GM12892 (cell line): ENCODE results near the gene OR5T2.

Source experiments
- POLR2A ChIP-seq: IDR thresholded peaks from 2 replicates; pipeline ENCODE4 v1.6.1; 2011; ENCODE audit warnings: low read depth, low read length, control low read depth
- TAF1 ChIP-seq: IDR thresholded peaks from 2 replicates; pipeline ENCODE4 v1.6.1; 2011; ENCODE audit warnings: low read depth, mild to moderate bottlenecking, control low read depth, low read length, borderline replicate concordance

DNA sequence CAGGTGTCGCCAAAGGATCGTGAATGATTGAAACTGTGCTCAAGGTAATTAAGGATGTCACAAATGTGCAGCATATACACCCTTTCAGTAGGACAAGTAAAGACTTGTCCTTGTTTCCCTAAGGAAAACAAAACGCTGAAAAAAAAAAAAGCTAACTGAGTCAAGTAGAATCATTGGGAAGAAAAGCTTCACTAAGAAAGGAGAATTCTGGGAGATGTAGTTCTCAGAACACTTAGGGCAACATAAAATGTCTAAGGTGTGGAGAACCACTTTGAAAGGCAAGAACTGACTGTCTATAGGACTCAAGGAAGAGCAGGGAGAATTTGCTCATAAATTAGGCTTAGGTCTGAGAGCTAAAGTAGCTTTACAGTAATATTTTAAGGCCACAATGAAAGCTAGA is 37.0 kb upstream of the OR5T2 start:
- no peak for TF ChIP-seq TAF1
- TF ChIP-seq POLR2A = no peak
